GM21529 (cell line): ENCODE measurements around the gene ATP5F1B.
"Not testable (repeated sequence)": the region's sequence is repeated elsewhere in the genome, so short reads cannot be mapped to it uniquely, and the experiment has no call there.

ENCODE experiments used
- ATAC-seq: cut with Tn5 transposase; IDR thresholded peaks from one replicate; pipeline ENCODE4 v1.9.1; 2021; ENCODE audit not compliant: unreplicated experiment

The ATP5F1B gene

DNA sequence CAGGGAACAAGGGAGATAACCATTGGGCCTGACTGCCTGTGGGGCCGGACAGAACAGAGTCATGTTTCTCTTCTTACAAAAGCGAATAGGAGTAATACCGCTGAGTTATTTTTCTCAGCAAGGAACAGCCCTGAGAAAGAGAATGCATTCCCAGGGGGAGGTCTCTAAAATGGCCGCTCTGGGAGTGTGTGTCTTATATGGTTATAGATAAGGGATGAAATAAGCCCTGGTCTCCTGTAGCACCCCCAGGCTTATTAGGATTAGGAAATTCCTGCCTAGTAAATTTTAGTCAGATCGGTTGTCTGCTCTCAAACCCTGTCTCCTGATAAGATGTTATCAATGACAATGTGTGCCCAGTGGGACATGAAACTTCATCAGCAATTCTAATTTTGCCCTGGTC lies 8.0 kb upstream of the ATP5F1B start:
- not testable (repeated sequence) for ATAC-seq

DNA sequence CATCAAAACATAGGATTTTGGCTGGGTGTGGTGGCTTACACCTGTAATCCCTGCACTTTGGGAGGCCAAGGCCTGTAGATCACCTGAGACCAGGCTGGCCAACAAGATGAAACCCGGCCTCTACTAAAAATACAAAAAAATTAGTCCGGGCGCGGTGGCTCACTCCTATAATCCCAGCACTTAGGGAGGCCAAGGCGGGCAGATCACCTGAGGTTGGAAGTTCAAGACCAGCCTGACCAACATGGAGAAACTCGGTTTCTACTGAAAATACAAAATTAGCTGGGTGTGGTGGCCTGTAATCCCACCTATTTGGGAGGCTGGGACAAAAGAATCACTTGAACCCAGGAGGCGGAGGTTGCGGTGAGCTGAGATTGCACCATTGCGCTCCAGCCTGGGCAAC lies 2.2 kb upstream of the ATP5F1B start:
- not testable (repeated sequence) for ATAC-seq

DNA sequence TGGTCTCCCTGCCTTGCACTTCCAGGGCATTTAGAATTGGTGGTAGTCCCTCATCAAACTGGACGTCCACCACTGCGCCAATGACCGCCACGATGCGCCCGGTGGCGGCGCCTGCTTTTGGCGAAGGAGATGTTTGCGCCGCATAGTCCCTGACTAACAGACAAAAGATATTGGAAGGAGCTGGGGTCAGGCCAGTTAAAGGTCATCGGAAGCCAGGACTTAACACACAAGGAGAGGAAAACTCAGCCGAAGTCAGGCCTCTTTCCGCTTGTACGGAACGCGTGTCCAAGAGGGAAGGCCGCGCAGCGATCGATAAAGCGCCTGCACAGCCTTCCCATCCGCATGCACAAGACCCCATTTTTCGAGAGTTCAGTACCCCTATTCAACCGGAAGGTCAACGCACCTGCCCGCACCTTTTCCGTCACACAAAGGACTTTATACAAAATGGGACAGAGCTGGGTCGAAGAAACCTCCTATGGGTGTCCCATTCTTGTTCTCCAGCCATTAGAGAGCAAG lies 525 bp downstream of the ATP5F1B start:
- no peak for ATAC-seq

DNA sequence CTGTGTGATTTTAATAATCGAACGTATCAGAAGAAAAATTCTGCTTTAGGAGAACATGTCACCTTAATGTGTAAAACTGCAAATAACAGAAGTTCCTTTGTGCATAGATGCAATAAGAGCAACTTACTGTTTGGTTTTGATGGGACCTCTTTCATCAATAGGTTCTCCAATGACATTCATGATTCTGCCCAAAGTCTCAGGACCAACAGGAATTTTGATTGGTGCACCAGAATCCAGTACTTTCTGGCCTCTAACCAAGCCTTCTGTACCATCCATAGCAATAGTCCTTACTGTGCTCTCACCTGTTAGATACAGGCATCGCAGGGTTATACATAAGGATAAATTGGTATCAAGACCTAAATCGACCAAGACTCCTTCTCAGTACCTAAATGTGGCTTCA lies 1.1 kb downstream of the ATP5F1B start:
- no peak for ATAC-seq

DNA sequence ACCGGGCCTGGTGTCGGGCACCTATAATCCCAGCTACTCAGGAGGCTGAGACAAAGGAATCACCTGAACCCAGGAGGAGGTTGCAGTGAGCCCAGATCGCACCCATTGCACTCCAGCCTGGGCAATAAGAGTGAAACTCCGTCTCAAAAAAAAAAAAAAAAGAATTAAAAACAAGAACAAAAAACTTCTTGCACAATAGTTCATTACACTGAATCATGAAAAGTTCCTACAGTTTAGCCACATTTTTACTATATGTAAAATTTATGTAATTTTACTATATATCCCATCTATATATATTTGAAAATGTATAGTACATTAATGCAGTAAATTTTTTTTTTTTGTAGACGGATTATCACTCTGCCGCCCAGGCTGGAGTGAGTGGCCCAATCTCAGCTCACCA lies 4.6 kb downstream of the ATP5F1B start:
- no peak for ATAC-seq

DNA sequence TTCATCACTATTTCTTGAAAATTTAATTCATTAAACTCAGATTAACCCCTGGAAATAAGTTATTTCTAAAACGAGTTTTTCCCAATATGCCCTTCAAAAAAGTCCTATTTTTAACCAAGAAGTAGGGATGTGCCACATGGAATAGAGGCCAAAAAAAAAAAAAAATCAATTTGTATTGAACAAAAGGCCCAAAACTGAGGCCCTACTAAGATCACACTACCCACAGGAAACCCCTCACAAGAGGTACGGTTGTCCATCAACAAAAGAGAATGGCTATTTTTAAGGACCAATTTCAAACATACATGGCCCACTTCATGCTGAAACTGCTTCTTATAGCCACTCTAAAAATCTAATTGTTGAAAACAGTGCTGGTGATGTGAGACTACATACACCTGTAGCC lies 8.2 kb downstream of the ATP5F1B start:
- ATAC-seq: no peak

DNA sequence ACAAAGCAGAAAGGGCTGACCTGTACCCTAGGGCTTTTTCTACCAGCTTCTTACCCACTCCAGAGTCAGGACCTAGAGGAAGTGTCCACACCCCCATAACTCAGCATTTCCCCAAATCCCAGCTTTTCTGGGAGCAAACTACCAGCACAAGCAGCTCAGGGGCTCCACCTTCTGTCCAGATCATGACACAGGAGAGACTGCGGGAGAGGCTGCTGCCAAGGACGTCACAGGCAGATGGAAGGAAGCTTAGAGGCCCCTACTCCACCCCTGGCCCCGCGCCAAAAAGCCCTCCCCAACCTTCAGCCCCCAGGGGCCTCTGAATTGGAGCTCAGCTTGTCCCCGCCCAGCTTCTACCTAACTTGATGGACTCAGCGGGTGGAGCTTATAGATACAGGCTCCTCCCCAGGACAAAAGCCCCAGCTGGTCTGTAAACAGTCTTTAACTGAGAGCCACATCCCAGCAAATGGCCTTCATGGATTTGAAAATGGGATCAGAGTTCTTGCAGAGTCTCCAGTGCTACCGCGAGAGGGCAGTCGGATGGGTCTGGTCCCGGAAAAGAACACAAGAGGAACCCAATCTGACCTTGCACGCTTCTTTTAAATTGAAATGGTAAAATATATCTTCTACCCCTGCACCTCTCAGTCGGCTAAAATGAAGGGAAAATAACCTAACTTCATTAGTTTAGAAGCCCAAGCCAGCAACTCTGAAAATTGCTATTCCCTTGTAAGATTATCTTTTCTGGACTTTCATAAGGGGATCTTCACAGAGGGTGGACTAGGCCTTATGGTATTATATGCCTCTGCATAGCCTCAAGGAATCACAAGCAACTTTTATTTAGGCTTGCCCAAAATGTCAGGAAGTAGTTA lies 8.9 kb downstream of the ATP5F1B start:
- peak; percentile 57 for ATAC-seq

DNA sequence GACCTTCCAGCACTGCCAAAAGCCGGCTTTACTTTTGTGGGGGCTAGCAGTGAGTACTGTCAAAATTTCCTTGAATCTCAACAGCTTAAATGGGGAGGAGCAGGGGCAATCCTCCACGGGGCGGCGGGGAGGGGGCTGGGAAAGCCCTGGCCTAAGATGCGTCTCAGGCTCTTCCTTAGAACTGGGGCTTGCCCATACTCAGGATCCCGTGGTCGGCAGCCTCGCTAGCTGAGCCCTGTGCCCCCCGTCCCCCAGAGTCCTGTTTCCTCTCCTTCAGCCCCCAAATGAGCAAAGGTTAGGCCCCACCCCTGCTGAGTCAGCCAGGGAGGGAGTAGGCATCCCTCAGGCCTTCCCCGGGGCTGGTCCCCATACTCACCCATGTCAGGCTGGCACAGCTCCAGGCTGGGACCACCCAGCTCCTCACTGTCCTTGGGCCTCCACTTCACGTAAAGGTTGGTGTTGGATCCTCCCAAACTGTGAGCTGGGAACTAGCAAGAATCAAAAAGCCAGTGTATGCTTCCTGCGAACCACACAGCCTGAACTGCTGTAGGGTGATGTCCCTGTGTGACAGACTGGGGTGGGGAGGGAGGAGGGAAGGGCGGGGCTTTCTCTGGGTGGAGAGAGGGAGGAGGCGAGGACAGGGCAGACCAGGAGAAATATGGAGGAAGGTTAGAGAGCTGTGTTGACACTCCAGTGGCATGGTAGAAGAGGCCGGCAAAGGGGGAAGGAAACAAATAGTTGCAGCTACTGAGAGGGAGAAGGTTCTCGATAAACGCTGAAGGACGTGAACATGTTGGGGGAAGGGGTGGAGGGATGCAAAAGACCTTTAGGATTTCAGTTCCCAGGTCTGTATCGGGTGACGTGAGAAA lies 9.7 kb downstream of the ATP5F1B start:
- peak; percentile 41 for ATAC-seq

DNA sequence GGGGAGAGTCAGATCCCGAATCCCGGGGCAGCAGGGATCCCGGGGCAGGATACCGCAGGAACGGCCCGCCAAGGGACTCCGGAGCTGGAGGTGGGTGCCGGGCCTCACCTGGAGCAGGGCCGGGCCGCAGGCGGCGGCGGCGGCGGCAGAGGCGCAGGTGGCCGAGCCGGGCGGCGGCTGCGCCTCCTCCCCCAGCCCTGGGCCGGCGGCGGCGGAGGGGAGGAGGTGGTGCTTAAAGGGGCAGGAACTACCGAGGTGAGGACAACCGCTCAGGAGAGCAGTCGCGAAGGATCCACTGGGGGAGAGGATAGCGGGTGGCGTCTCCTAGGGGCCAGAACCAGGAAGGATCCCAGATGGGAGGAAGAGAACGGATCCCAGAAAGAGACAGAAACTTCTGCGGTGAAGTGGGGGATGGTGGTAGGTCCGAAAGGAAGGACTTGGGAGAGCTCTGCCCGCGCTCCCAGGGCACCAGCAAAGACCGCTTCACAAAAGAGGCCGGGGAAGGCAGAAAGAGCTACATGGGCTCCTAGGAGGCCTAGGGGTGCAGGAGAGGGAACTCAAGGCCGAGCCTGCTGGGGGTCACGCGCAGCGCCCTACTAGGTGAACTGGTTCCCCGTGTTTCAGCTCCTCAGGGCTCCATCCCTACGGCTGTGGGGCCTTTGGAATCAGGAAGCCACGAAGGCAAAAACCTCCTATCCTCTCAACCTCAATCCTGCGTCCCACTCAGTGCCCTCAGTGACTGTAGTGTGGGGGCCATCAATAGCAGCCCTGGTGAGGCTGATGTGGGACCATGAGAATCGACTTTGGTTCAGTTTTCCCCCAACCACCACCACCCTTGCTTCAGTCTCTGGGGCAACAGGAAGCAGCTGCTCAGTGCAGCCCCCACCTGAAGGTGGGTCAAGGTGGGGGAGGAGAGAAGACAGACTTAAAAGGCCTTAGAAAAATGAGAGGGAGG lies 10.7 kb downstream of the ATP5F1B start:
- ATAC-seq: peak; percentile 26

DNA sequence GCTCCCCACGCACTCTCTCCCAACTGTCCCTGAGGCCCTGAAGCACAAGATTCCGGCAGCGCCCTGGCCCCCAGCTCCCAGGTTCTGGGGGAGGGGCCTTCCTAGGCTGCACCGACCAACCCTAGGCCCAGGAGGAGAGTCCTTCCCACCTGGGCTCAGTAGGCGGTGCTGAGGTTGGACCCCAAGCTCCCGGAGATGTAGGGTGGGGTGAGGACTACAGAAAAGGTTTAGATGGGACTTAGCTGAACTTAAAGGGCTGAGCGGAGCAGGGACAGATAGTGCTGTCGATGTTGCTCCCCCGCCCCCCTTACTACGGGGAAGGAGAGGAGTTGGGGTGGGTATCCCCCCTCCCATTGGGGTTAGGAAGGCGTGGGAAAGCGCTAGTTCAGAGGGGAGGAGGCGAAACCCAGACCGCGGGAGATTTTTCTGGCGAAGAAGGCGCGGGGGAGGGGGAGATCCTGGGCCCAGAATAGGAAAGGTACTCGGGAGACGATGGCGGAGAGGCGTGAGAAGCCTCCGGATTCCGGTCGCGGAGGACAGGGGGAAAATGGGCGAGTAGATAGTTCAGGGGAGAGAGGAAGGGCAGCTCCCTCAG lies 11.4 kb downstream of the ATP5F1B start:
- no peak for ATAC-seq

DNA sequence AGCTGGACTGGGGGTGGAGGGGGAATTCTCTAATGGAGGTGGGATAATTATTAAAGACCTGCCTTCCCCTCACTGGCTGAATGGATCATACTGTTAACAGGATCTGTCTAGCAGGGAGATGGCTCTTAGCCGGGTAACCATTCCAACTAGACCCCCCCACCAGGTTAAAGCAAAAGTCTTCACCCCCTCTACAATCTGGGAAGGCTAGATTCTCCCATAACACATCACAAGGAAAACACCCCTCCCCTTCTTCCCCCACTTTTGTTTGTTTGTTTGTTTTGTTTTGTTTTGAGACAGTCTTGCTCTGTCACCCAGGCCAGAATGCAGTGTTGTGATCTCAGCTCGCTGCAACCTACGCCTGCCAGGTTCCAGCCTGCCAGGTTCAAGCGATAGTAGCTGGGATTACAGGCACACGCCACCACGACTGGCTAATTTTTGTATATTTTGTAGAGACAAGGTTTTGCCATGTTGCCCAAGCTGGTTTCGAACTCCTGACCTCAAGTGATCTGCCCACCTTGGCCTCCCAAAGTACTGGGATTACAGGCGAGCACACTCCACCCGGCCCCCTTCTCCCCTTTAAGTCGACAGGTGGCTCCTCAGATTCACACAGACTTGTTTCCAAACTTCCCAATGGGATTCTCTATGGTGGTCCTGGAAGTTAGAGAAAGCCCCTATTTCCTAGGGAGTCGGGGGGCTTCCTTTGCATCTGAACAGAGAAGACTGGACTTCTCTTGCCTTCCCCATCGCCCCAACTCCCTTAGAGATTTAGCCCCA lies 12.1 kb downstream of the ATP5F1B start:
- ATAC-seq: no peak

DNA sequence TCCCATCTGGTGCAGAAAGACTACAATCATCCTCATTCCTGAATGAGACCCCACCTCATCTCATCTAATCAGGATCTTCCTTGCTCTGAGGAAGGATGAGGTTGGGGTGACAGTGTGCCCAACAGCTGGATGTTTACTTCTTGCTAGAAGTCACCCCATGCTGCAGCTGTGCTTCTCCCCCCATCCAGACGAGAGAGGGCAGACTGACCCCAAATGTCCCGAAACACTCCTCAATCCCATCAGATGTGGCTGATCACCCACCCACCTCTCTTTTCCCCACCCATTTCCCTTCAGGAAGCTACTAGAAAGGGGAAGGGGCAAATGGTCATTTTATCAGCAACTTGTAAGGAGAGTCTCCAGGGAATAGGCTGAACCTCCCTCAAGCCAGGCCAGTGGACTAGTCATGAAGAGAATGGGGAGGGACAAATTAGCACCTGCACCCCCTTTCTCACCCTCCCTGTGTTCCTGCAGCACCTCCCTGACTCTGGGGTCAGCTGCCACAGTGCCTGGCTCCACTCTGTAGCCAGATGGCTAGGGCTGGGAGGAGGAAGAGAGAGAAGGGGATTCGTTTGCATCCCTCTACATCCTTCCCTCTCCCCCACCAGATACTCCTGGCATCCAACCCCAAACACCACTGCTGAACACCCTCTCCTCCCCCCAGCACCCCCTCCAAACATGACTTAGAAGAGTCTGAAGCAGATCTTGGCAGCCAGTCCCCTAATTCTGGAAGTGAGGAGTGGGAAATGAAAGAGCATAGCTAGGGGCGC lies 12.9 kb downstream of the ATP5F1B start:
- ATAC-seq: no peak

DNA sequence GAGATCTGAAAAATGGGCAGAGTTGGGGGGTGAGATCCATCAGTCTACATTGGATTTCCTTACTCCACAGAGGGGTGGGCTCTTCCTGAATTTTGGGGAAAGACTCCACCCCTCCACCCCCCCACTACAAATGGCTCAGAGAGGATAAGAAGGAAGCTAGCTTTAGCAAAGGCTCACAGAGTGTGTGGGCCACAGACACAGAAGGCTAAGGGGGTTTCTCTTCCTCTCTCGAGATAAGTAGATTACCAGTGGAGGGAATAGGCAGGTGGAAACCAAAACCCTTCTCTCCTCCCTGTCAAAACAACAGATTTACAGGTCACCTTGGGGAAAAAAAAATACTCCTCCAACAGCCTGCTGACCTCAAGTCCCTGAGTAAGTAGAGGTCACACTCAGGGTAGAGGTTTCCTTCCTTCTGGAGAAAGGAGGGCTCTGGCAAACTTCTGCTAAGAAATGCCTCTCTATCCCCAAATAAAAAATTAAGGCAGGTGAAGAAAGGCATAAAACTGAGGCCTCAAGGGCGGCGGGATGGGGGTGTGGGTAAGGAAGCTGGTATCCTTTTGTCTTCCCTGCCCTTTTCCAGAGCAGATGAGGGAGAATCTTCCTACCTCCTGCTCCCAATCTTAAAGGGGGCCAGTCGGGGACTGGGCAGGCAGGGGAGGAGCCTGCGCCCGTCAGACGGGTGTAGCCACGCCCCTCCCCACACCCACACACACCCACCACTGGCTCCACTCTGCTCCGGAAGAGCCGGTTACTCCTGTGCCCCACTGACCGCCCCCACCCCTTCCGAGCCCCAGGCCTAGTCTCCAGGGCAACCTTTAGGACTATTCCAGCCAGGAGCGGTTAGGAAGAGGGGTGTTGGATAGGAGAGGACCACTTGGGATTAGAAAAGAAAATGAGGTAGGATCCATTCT lies 13.7 kb downstream of the ATP5F1B start:
- peak; percentile 20 for ATAC-seq

DNA sequence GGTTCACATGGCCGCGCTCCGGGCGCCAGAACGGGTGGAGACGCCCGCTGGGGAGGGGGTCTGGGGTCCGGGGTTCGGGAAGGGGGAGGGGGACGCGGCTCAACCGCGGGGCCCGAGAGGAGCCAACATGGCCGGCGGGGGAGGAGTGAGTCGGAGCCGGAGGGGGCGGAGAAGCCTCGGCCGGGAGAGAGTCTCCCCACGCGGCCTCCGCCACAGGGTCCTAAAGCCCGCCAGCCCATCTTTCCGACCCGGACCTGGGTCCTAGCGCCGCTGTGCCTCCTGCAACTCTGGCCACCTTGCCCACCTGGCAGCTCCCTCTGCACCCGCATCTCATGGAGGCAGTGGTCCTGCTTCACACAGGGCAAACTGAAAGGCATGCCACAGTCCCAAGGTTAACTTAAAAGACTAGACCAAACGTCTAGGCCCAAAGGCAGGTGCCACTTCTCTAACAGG lies 15.6 kb downstream of the ATP5F1B start, which contains the start of gene BAZ2A:
Gene BAZ2A, minus strand, starts transcription at position 147 of the 453 bp plus-strand sequence. CDS start 12,796 bp downstream, outside the sequence.
- ATAC-seq: peak; percentile 54

DNA sequence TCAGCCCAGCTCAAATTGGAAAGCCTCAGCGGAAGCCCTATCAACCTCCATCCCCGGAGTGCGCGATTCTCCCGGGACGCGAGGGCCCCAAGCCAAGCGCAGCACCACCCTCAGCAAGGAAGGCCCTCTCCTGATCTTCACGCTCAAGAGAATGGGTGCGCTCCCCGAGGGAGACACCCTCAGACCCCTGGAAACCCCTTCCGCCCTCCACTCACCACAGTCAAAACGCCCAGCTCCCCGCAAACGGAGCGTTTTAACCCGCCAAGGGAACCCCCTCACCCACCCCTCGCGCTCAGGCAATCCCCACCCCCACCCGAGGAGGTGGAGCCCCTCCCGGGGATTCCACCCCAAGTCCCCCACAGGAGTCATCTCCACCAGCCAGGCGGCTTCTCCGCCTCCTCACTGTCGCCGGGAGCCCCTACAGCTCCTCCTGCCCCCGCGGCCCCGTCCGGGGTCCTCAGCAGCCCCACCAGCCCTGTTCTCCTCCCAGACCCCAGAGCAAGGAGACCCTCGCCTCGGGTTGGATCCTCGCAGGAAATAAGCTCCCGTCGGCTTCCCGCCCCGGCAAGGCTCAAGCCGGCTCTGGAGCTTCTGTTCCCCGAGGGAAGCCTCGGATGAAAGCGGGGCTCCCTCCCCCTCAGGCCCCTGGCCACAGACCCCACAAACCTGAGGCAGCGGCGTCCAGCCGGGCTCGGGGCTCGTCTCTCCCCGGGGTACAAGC lies 16.2 kb downstream of the ATP5F1B start:
- ATAC-seq: no peak

DNA sequence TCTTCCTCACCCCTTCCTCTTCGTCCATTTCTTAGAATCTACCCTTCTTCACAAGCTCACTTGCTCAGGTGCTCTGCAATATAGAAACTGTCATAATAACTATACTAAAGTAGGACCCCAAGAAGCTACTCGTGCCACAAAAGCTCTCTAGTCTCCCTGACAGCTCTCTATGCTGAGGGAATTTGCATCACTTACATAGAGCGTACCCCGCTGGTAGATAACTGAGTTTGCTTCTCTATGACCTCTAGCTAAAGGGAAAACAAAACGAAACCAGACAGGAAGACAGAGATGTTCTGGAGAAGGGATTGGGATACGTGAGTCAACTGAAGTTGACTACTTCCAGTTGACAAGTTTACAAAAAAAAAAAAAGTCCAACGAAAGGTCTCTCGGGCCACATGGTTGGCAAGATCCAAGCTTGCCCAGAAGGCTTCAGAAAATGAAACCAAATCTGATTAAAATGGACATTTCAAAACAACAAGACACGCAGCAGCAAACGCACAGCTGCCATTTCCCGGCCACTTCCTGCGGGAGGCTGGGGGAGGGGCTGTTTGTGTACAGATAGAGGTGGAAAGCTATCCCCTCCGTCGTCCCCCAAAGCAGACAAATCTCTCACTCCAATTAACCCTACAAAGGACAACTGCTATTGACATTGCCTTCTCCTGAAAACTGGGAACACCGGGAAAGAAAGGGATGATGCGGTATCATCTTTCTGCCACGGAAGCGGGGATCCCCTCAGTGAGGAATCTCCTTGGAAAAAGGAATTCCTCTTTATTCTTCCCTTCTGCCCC lies 16.9 kb downstream of the ATP5F1B start:
- no peak for ATAC-seq
